Measurements from ENCODE around the gene PLK5. TPM values are rescaled to one million over a fixed set of nuclear protein-coding genes. Genes with fewer than 3 reads are reported as not detected.

The PLK5 gene
- total and polyA plus RNA-seq, 2 of the 4 experiments (the other 2 are of a cell fraction), result not detected

DNA sequence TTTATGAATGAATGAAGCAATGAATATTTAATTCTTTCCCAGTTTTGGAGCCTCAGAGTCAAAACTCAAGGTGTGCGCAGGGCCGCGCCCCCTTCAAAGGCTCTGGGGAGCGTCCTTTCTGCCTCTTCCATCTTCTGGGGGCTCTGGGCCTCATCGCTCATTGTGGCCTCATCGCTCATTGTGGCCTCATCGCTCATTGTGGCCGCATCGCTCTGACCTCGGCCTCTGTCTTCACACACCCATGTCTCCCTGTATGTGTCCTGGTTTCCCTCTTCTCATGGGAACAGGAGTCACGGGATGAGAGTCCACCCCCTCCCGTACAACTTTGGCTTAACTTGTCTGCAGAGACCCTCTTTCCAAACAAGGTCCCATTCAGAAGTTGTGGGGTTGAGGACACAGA lies 47.5 kb downstream of the PLK5 start:
- Histone ChIP-seq H4K91ac (ENCODE audit: insufficient read depth, low read depth, low read length) (no peak overlapping the region), H2AFZ (replicated peaks; ENCODE audit: low read length, poor library complexity) (peak overlapping the region; percentile 21), H3K4me1 (ENCODE audit: control insufficient read depth, insufficient read depth, low read length) (peaks cover 2% of the 10 kb centered on the region; the same call in 1 of the 2 replicates), H3K36me3 (ENCODE audit: control insufficient read depth, insufficient read depth, low read length) (peaks cover 3% of the 10 kb centered on the region; the same call in 1 of the 2 replicates), H2BK20ac (ENCODE audit: low read depth, low read length) (no peak overlapping the region), H3K27ac (ENCODE audit: insufficient read depth, low read length) (no peak overlapping the region), H3K9me1 (ENCODE audit: insufficient read depth, low read length) (no peaks in the 10 kb centered on the region), H3K79me1 (ENCODE audit: low read depth in 1 of 2, low read length in 2 of 2) (no peaks in the 10 kb centered on the region; a peak in 1 of 4 replicates), H4K5ac (ENCODE audit: low read depth, low read length) (no peak overlapping the region), H3K9ac (ENCODE audit: low read depth, low read length) (no peak overlapping the region), H3K23ac (ENCODE audit: low read depth, low read length) (no peak overlapping the region), H3K56ac (ENCODE audit: extremely low read depth, insufficient read depth, low read length) (no peak overlapping the region), H2BK120ac (ENCODE audit: low read depth, low read length) (no peak overlapping the region), H2AK5ac (ENCODE audit: low read depth, low read length) (no peak overlapping the region), H3K27me3 (ENCODE audit: control insufficient read depth, insufficient read depth, low read length) (no peaks in the 10 kb centered on the region; the same call in 1 of the 2 replicates), H2AK9ac (replicated peaks; ENCODE audit: low read depth, low read length, poor library complexity) (no peak overlapping the region), H2BK15ac (ENCODE audit: low read depth, low read length) (no peak overlapping the region), H3K4me2 (ENCODE audit: low read depth, low read length) (no peak overlapping the region), H3K4ac (ENCODE audit: low read depth, low read length) (no peak overlapping the region), H2BK5ac (ENCODE audit: low read depth, low read length, poor library complexity, severe bottlenecking) (no peak overlapping the region), H3K18ac (ENCODE audit: low read depth, low read length) (no peak overlapping the region), H3K4me3 (ENCODE audit: insufficient read depth, low read depth, low read length) (no peak overlapping the region), H3K9me3 (ENCODE audit: control insufficient read depth, insufficient read depth, low read length) (no peaks in the 10 kb centered on the region), H3K14ac (replicated peaks; ENCODE audit: low read depth, low read length) (no peak overlapping the region), H4K8ac (ENCODE audit: low read depth in 2 of 2, low read length in 2 of 2) (no peak overlapping the region), H4K20me1 (ENCODE audit: insufficient read depth, low read length) (peaks cover 10% of the 10 kb centered on the region)
- dilution Hi-C loops (cut with HindIII; ENCODE audit: low sequenced_read_pairs, unreplicated experiment) (no loop called here), in situ Hi-C loops (cut with MboI; ENCODE audit: low sequenced_read_pairs) (no loop called here), intact Hi-C loops (cut with micrococcal nuclease) (no loop called here)
- POLR2A ChIA-PET (ENCODE audit: unreplicated experiment), result no interaction called here
- no peak for TF ChIP-seq BHLHE40 (IDR thresholded peaks at IDR 0.05; ENCODE audit: low read depth, low read length)
- no peak for TF ChIP-seq FOS (IDR thresholded peaks at IDR 0.05; ENCODE audit: low read depth, low read length)
- no peak for TF ChIP-seq CHD1 (IDR thresholded peaks at IDR 0.05; ENCODE audit: low read depth, low read length)
- DNase-seq, result no peak
- no peak for ATAC-seq (ENCODE audit: low read depth)
- CTCF ChIA-PET, result no interaction called here
- BruUV-seq (replicated peaks), result no TSS peak
- 100% methylated on average over 5 of the region's 12 CpGs; no CpG with 5 or more reads in 1 of the 2 experiments for WGBS, 2 experiments (ENCODE audit: extremely low coverage in 2 of 2, insufficient read length in 1 of 2)

Measured in IMR-90 (cell line).